GM19468 (cell line): ENCODE results near the gene NTRK2.

Source experiments
- ATAC-seq: cut with Tn5 transposase; IDR thresholded peaks from one replicate; pipeline ENCODE4 v1.9.1; 2021; ENCODE audit warnings: mild to moderate bottlenecking, moderate library complexity, moderate number of reproducible peaks; ENCODE audit not compliant: unreplicated experiment; ENCODE audit errors: extremely low read depth

Gene NTRK2

DNA sequence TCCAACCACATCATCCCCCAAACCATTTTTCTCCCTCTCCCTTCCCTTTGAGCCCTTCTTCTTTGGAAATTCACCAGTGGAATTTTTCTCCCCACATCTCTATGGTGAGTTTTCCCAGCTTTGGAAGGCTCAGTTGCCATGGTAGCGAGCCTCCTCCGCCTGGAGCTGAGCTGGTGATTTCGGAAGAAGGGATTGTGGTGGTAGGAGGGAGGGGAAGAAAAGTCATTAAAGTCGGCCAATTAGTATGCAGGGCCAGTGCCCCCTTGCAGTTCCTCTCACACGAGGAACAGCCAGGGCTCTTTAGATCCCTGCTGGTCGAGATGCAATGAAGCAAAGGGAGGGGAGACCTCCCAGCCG is 322.0 kb downstream of the NTRK2 start:
- ATAC-seq = no peak

DNA sequence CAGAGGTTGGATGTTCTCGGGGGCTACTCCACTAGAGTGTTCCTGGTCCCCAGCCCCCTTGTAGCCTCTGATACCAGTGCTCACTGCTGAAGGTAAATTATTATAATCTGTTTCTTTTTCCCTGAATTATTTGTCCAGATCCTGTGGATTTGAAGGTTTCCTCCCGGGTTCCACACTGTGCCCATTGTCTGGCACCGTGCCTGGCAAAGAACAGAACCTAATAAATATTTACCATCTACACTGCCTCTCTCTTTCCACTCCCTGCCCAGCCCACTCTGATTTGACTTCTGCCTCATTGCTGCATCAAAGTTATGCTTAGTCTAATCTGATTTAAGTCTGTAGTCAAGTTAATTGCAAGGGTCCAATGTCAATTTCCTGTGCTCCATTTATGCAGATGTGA is 322.9 kb downstream of the NTRK2 start:
- ATAC-seq = no peak

DNA sequence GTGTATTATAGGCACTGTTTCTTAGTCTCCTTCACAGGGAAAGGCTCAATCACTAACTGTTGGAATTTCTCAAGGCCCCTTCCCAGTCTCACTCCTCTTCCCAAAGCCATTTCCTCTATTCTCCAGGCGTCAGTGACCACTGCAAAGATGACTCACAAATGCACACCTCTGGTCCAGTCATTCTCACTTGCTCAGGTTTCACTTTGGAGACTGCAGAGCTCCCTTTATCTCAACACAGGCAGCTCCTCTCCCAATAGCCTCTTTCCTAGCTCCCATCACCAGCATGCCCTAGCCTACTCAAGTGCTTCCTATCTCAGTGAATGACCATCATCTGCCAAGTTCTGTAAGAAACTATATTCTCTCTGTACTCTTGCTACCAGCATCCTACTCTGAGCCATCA is 323.6 kb downstream of the NTRK2 start:
- ATAC-seq = no peak

DNA sequence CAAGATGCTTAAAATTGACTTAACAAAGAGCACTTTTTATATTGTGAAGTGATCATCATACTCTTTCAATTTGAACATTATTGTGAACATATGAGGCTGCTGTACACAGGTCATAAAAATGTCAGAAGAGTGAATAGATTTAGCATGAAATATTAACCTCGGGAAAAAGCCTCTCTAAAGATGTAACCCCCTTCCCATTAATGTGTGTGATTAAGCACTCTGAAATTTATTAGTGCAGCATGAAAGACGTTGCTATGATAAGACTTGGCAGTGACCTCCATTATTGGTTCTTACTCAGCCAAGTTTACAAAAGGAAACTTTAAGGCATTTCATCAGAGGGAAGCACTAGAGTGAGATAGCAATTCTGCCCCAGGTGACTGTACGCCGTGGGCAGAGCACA is 326.5 kb downstream of the NTRK2 start:
- no peak for ATAC-seq

DNA sequence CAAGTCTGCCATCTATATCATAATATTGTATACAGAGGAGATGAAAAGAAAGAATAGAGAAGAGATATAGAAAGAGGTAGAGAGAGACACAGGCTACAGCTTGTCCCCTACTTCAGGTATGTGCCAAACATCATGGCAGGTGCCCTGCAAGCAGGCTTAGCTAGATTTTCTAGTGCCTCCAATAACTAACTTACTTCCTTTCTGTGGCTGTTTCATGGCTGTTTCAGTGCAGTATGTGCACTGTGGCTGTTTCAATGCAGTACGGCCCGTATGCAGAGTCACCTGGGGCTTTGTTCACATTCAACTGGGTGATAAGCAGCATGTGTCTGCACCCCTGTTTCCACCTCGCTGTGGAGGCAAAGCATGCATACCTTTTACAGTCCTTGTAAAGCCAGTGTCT is 327.2 kb downstream of the NTRK2 start:
- no peak for ATAC-seq

DNA sequence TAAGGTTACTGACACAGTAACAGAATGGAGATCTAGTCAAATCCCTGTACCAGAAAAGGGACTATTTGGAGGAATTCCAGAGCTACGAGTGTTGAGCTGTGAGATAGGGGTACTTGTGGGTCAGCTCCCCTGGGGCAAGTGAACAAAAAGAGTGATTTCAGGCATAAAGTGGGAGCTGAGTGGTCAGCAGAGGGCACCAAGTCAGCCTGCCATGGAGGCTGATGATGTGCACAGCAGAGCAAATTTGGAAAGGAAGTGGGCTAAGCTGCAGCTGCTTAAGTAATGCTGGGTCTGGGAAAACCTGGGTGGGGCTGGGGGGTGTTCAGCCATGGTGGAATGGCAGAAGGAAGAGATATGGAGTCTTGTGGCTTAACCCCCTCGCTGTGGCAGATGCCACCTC is 327.9 kb downstream of the NTRK2 start:
- ATAC-seq = no peak

DNA sequence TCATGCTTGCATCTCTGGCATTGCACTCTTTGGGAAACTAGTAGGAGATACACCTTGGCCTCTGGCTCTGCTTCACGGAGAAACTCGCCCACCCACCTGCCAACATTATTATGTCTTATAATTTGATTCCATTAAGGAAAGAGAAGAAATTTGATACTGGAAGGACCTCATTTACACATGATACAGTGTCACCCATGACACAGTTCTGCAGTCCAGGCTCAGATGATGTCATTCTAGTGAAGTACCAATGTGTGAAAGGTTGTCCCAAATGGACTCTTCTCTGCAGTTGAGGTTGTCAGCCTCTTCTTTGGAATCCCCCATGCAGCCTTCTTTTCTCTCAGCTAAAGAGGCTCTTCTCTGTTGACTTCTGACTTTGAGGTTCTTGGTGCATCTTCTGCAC is 329.1 kb downstream of the NTRK2 start:
- no peak for ATAC-seq

DNA sequence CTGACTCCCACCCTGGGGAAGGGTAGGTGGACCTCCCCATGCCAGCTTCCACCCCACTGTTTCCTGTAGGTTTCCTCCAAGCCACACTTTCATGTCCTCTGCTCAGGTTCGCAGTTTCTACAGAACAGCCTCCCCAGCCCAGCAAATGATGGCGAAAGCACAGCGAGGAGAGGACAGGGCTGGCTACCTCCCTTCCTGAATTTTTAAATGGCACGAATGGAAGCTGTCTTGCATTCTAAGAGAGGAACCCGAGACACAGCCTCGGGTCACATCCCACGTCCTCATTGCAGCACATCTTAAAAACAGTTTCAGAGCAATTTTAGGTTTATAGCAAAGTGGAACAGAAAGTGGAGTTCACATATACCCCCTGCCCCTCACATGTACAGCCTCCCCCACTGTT is 330.3 kb downstream of the NTRK2 start:
- ATAC-seq = no peak

DNA sequence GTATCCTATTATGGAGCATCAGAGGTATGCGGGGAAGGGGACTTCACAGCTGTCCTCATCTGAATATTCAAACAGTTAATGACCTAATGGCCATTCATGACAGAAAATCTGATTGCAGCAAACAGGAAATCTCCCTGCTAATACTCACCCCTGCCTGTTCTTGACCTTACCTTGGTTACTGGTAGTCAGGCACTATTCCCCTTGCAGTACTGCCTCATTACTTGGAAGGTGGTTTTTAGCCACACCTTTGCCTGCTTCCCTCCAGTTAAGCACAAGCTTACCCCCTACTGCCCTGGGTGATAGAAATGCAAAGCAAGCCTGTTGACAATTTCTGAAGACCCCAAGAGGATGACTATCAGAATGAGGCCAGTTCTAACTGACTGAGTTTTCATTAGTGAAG is 332.4 kb downstream of the NTRK2 start:
- no peak for ATAC-seq

DNA sequence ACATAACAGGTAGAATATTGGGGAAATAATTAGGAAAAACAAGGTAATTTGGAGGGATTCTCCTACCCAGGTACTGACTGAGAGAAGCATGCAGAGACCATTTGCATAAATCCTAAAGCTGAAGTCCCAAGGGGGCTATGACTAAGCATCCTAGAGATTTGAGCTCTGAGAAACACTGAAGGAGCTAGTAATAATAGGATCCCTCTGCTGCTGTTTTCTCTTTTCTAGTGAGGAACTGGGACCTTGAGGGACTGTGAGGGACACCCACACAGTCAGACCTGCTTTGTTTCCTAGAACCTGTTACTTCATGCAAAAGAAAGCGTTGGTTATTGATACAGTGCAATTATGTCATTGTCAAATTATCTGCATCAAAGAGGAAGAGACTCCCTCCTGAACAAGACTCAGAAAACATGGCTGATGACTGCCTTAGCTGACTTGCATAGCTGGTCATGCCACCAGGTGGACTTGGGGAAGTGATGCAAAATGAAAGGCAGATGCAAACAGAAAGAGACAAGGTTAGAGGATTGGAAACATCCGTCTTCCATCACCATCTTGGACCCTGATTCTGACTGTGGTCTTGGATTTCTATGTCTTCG is 335.4 kb downstream of the NTRK2 start:
- ATAC-seq = no peak

DNA sequence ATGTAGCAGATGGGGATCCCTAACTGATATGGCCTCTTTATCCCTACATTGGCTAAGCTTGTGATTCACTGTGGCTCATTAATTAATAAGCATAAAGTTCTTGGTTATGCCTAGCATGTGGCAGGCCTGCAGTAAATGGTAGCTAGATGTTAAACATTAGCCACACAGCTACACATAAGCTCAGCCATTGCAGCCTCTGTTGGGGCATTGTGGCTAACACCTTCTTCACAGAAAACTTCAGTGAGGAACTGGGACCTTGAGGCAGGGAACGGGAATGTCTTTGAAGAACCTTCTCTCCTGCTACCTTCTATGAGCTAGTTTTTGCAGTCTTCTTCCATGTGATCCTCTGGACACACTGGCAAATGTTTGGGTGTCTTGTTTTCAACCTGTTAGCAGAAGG is 338.2 kb downstream of the NTRK2 start:
- no peak for ATAC-seq

DNA sequence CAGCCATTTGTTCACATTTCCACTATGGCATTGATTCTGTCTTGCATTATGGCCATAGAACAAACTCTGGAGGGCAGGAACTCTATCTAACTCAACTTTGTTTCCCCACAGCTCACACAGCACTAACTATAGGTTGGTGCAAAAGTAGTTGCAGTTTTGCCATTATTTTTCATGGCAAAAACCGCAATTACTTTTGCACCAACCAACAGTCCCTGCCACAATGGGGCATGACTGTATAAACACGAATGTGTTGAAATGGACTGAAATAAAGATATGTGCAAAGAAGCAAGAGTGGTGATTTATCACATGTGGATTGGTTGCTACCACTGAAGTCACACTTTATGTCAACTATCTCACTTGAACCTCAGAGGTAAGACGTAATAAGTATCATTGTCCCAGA is 338.7 kb downstream of the NTRK2 start:
- no peak for ATAC-seq

DNA sequence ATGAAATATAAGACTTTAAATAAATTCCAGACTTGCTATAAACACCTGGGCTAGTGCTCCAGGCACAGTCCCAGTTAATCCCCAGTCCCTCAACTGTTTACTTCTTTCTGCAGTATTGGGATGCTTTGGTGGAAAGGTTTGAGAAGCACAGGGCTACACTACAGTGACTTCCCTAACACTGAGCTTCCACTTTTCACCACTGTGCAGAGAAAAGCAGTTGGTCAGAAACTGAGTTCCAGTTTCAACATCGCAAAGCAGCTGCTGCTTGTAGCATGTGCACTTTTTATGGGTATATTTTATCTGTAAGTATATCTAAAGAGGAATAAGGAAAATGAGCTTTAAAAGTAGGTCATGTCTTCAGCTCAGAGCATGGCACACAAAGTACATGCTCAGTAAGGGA is 339.7 kb downstream of the NTRK2 start:
- ATAC-seq = peak; percentile 69

DNA sequence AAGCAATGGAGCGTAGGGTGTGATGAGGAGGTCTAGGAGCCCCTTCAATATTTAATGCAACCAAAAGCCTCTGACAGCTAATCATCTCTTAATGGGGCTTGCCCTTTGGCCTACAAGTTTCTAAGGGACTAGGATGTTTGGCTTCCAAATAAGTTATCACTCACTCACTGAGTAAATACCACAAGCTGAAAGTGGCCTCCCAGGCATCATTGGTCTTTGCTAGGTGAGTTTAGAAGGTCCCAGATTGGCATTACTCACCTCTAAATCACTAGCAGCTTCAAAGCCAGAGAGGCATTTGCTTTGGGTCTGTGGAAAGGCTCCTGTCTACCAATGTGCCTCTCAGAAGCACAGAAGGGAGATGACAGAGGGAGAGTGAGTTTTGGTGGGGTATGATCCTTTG is 344.2 kb downstream of the NTRK2 start:
- ATAC-seq = no peak

DNA sequence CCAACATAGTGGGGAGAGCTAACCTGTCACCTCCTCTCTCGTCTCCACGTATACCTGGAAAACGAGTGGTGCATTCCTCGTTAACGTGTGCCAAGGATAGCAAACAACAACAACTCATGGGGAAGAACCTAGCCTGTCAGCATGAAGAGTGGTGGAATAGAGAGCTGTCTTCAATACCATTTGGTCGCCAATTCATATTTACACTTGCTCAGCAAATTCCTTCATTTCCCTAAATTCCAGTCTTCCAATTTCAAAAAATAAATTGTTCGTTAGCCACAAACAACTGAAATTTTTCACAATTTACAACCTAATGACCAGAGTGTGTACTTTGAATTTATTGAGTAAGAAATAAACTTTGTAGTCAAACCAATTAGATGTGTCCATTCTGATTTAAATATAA is 344.8 kb downstream of the NTRK2 start:
- ATAC-seq = no peak

DNA sequence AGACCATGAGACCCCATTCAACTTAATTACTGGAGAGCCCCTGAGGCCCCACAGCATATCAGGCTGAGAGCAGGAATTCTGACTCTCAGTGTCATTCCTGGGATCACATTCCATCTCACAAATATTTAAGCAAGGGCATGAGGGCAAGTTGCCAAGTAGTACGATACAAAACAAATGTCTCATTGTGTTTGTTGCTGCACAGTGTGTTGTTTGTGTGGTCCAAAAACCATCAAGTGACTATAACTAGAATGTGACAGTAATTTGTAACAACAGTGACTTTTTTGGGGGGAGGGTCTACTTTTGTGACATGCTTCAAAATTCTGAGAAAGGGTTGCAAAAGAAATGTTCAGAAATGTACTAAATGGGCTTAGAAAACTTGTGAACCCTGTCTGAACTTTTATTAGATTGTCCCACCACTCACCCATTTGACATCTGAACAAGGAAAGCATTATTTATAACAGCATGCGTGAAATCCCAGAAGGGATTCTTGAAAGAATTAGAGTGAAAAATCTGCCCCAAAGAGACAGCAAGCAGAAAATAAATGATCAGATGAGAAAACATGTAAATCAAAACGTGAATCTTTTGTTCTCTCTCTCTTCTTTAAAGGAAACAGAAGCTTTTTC is 347.0 kb downstream of the NTRK2 start:
- ATAC-seq = no peak

DNA sequence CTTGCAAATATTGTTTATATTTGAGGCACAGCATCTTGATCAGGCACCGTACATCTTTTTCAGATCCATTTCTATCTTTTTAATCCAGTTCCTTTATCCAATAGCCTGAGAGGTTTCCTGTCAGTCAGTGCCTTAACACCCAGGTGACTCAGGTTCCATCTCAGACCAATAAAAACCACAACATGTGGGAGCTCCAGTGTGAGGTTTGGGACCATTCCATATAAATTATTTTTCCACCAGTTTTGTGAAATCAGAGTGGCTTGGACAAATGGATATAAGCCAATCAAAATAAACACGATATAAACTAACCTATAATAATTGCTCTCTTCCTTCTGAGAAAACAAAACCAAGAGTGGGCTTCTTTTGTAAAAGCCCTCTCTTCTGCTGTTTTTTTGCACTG is 351.3 kb downstream of the NTRK2 start:
- no peak for ATAC-seq

DNA sequence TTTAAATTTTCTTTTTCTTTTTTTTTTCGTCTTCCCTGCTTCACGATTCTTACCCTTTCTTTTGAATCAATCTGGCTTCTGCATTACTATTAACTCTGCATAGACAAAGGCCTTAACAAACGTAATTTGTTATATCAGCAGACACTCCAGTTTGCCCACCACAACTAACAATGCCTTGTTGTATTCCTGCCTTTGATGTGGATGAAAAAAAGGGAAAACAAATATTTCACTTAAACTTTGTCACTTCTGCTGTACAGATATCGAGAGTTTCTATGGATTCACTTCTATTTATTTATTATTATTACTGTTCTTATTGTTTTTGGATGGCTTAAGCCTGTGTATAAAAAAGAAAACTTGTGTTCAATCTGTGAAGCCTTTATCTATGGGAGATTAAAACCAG is 352.2 kb downstream of the NTRK2 start:
- ATAC-seq = no peak

DNA sequence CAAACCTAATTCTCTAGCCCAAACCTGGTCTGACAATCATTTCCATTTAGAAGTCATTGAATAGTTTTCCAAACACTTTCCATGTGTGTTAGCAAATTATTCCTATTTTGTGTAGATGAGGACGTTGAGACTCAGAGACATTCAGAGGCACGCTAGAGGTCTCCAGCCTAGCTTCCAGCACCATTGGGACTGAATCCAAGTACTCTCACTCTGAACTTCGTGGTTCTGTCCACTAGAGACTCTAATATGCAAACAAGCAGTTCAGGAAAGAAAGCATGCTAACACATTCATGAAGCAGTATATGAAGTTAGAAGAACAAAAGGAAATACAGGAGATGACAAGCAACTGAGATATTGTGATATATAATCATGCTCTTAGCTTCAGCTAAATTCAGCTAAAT is 354.8 kb downstream of the NTRK2 start:
- ATAC-seq = no peak

DNA sequence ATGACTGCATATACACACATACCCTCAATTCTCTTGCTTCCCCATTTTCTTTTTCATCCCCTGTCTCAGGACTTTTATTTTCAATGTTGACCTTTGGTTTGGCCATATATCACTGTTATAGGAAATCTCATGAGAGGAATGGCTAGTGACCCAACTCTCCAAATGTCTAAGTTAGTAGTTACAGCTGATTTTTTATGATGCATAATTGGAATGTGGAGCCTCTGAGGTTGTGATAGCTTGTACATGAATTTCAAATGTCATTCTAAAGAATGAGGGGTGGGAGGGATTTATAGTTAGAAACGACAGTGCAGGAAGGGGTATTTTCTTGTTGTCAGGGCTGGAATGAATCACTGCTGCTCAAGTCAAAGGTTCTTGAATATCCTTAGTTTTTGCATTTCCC is 356.1 kb downstream of the NTRK2 start:
- ATAC-seq = no peak

DNA sequence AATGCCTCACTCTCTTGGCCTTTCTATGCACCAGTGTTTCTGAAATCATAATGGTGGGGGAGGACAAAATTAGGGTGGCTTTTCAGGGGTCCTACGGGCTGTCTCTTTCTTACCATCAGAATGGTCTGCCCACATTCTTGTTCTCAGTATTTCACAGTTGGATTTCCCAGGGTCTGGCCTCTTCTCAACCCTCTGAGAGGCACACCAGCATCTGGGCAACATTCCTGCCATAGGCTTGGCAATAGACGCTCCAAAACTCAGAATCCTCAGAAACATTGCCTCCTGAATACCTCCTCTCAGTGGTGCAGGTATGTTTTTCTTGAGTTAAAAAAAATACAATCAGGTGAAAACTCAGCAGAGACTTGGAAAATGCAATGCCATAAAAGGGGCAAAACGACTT is 358.3 kb downstream of the NTRK2 start:
- ATAC-seq = no peak

DNA sequence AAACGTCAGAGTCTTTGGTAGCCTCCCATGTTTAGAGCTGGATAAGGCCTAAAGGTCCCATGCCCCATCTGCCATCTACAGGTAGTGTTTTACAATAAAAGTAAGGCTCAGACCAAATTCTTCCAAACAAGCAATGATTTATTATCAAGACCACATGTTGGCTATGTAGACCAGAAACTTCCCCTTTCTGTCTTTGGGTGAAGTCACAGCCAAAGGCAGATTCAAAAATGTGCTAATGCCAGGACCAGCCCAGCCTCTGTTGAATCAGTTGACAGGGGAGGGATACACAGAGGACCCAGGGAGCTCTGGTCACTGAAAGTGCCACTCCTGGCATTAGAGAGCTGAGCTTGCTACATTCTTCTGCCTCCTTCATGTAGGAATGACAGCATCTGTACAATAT is 360.8 kb downstream of the NTRK2 start:
- no peak for ATAC-seq

DNA sequence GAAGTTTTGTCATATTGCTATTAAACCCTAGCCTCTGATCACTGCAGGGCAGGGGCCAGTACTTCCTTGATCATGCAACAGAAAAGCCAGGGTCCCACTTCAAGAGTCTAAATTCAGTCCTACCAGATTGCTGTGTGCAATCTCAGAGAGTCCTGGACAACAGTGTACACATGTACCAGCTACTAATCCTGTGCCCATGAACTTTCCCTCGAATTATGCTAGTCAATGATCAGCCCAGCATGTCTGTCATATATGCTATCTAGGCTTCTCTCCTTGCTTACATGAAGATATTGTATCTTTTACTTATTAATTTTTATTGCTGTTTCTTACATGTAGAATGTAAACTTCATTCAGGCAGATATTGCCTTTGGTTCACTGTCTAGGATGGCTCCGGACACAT is 367.0 kb downstream of the NTRK2 start:
- ATAC-seq = no peak
